Ecto neural progenitor cell (in vitro differentiated cells): ENCODE results near the gene OR2F1.

Experiments
- DNase-seq: peaks from one replicate; pipeline ENCODE4 v3.0.0-alpha.2; 2018; ENCODE audit warnings: low spot score

The OR2F1 gene

GRCh38 chr7:143954544-143954943 is at the start of gene OR2F1:
Gene OR2F1 (plus strand): TSS chr7:143954844. CDS start chr7:143959971, 5,127 bp downstream.
- DNase-seq, result no peak

GRCh38 chr7:143905509-143905908 is 49.1 kb upstream of the OR2F1 start:
- DNase-seq, result no peak

GRCh38 chr7:143906151-143906550 is 48.5 kb upstream of the OR2F1 start:
- no peak for DNase-seq

- DNase-seq, result no peak
Observed at GRCh38 chr7:143906895-143907294, 47.7 kb upstream of the OR2F1 start.

- no peak for DNase-seq
Observed at GRCh38 chr7:143908120-143908519, 46.5 kb upstream of the OR2F1 start.

- DNase-seq, result no peak
Observed at GRCh38 chr7:143909863-143910262, 44.8 kb upstream of the OR2F1 start.

- DNase-seq, result no peak
Observed at GRCh38 chr7:143910473-143911248, 44.0 kb upstream of the OR2F1 start.

GRCh38 chr7:143913945-143914615 is 40.6 kb upstream of the OR2F1 start:
- no peak for DNase-seq

- no peak for DNase-seq
Observed at GRCh38 chr7:143914938-143915652, 39.5 kb upstream of the OR2F1 start.

GRCh38 chr7:143924851-143925250 is 29.8 kb upstream of the OR2F1 start:
- no peak for DNase-seq

GRCh38 chr7:143929224-143929920 is 25.3 kb upstream of the OR2F1 start:
- no peak for DNase-seq

GRCh38 chr7:143931739-143932138 is 22.9 kb upstream of the OR2F1 start:
- no peak for DNase-seq

- no peak for DNase-seq
Observed at GRCh38 chr7:143934526-143935325, 19.9 kb upstream of the OR2F1 start, which contains the start of gene OR2F2. Gene OR2F2 (plus strand): TSS chr7:143935233. CDS start chr7:143935233, 0 bp downstream.

GRCh38 chr7:143936087-143937009 is 18.3 kb upstream of the OR2F1 start:
- no peak for DNase-seq

- DNase-seq, result no peak
Observed at GRCh38 chr7:143938379-143939243, 16.0 kb upstream of the OR2F1 start.

- DNase-seq, result no peak
Observed at GRCh38 chr7:143945423-143945822, 9.2 kb upstream of the OR2F1 start.

- no peak for DNase-seq
Observed at GRCh38 chr7:143947111-143947510, 7.5 kb upstream of the OR2F1 start.

- DNase-seq, result no peak
Observed at GRCh38 chr7:143948733-143949132, 5.9 kb upstream of the OR2F1 start.

- no peak for DNase-seq
Observed at GRCh38 chr7:143953421-143953820, 1.2 kb upstream of the OR2F1 start.
